Fibroblast of skin of right biceps (primary cell): Measurements from ENCODE around the gene OR52A1.

Experiments
- DNase-seq: peaks from one replicate; pipeline ENCODE4 v3.0.0-alpha.2; 2013

The OR52A1 gene

GRCh38 chr11:5131584-5132335, 22.8 kb downstream of the OR52A1 start:
- no peak for DNase-seq

GRCh38 chr11:5129457-5129877, 25.1 kb downstream of the OR52A1 start:
- peak; percentile 1 for DNase-seq

- no peak for DNase-seq
These were observed 29.5 kb downstream of the OR52A1 start for GRCh38 chr11:5124891-5125620.

GRCh38 chr11:5123802-5124521, 30.6 kb downstream of the OR52A1 start:
- DNase-seq: peak; percentile 71

GRCh38 chr11:5118893-5119292, 35.7 kb downstream of the OR52A1 start:
- DNase-seq: no peak

- DNase-seq: no peak
These were observed 37.0 kb downstream of the OR52A1 start for GRCh38 chr11:5117588-5117987.

GRCh38 chr11:5115339-5115738, 39.2 kb downstream of the OR52A1 start:
- no peak for DNase-seq

GRCh38 chr11:5107285-5107684, 47.3 kb downstream of the OR52A1 start:
- DNase-seq: no peak

GRCh38 chr11:5103066-5103465, 51.5 kb downstream of the OR52A1 start:
- no peak for DNase-seq

GRCh38 chr11:5102246-5102645, 52.3 kb downstream of the OR52A1 start:
- no peak for DNase-seq

GRCh38 chr11:5096011-5096410, 58.5 kb downstream of the OR52A1 start:
- DNase-seq: no peak
